T follicular helper cell (primary cell): ENCODE measurements around the gene PSMC6.
A peak's percentile ranks its signal among the peaks of the same experiment; 100 is the strongest.

ENCODE experiments used
- DNase-seq: peaks from one replicate; pipeline ENCODE4 v3.0.0-alpha.2; 2020; ENCODE audit warnings: low read depth
- total RNA-seq, 2 experiments: gene quantifications; one replicate each; lab custom pipeline; 2026; lab: John Stamatoyannopoulos, UW

PSMC6 gene
- total RNA-seq = 91.9 to 204 reads per million in 2 experiments

- peak; percentile 94 for DNase-seq
Measured at GRCh38 chr14:52706724-52707706, at the start of gene PSMC6. PSMC6 (plus strand) TSS chr14:52707200; CDS start chr14:52707220, 20 bp downstream.

GRCh38 chr14:52660325-52660724, 46.7 kb upstream of the PSMC6 start:
- DNase-seq = no peak

- no peak for DNase-seq
Measured at GRCh38 chr14:52660832-52661231, 46.2 kb upstream of the PSMC6 start.

GRCh38 chr14:52661314-52661713, 45.7 kb upstream of the PSMC6 start:
- DNase-seq = no peak

- DNase-seq = no peak
Measured at GRCh38 chr14:52663850-52664249, 43.1 kb upstream of the PSMC6 start.

GRCh38 chr14:52678591-52678990, 28.4 kb upstream of the PSMC6 start:
- no peak for DNase-seq

- no peak for DNase-seq
Measured at GRCh38 chr14:52683985-52684520, 22.9 kb upstream of the PSMC6 start.

- DNase-seq = no peak
Measured at GRCh38 chr14:52686176-52686575, 20.8 kb upstream of the PSMC6 start.

GRCh38 chr14:52690983-52691760, 15.8 kb upstream of the PSMC6 start:
- DNase-seq = no peak

GRCh38 chr14:52692248-52692962, 14.6 kb upstream of the PSMC6 start:
- DNase-seq = no peak

- no peak for DNase-seq
Measured at GRCh38 chr14:52693036-52693435, 14.0 kb upstream of the PSMC6 start.

GRCh38 chr14:52693532-52693931, 13.5 kb upstream of the PSMC6 start:
- DNase-seq = no peak

- DNase-seq = peak; percentile 44
Measured at GRCh38 chr14:52694761-52695480, 12.1 kb upstream of the PSMC6 start.

GRCh38 chr14:52695481-52696091, 11.4 kb upstream of the PSMC6 start, which contains the start of gene ERO1A:
ERO1A (minus strand) TSS chr14:52695558; CDS start chr14:52695481, 77 bp downstream.
- peak; percentile 37 for DNase-seq

- DNase-seq = no peak
Measured at GRCh38 chr14:52700701-52701172, 6.3 kb upstream of the PSMC6 start.

GRCh38 chr14:52701223-52701622, 5.8 kb upstream of the PSMC6 start:
- no peak for DNase-seq

- no peak for DNase-seq
Measured at GRCh38 chr14:52703225-52703624, 3.8 kb upstream of the PSMC6 start.

GRCh38 chr14:52703664-52704063, 3.3 kb upstream of the PSMC6 start:
- no peak for DNase-seq

- DNase-seq = no peak
Measured at GRCh38 chr14:52706286-52706685, 714 bp upstream of the PSMC6 start.

GRCh38 chr14:52711666-52712065, 4.7 kb downstream of the PSMC6 start:
- no peak for DNase-seq
